Cardiac septum (tissue), 1 donor: ENCODE measurements around the gene KIF21B. TPM values are rescaled to one million over a fixed set of nuclear protein-coding genes. Genes with fewer than 3 reads are reported as not detected.

Experiments
- DNase-seq: peaks from one replicate; pipeline ENCODE4 v3.0.0-alpha.2; 2020; ENCODE audit warnings: low spot score
- intact Hi-C: fragments of 100-400 bp; cut with DNase I; formaldehyde crosslinking; loops from one replicate; pipeline ENCODE4 v1.14.0; 2022
- total RNA-seq: library from RNA; stranded (reverse); fragmentation: NEBNext Ultra II Directional; extraction: Animal tissue kit (Norgen Biotek cat#: 25700); gene quantifications from one replicate; pipeline ENCODE4 v1.2.1, GENCODE V29; 2021
- donor health status: DM: no; HTN: no; CAD: no.

The KIF21B gene
- total RNA-seq, 1 donor from 2014 or later, result 0.73 TPM

DNA sequence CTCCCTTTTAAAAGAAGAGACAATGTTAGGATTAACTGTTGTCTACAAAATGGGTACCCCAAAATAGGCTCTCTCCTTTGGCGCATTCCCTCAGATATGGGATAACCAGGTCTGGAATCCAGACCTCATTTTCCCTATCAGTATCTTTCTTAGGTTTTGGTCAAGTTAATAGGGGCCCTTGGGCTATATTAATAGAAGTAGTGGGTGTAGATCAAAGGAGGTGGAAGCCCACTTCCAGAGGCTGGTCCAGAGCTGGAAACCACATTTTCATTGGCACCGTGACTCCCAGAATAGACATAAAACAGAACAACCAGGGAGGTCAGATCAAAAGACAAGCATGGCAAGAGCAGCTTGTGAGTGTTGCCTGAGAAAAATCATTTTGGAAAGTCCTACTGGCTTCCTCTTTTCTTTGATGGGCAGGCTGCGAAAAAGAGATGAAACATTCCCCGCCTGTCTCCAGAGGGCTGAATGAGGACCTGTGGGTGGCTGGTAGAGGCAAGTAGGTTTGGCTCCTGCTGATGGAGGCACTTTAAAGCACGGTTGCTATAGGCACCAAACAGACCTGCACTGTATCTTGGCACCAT, 25.8 kb upstream of the KIF21B start:
- intact Hi-C loops, result loop anchor here (10.0 kb wide), 1 partner anchor 485 kb away; no protein-coding TSS in a partner anchor
- DNase-seq, result no peak

DNA sequence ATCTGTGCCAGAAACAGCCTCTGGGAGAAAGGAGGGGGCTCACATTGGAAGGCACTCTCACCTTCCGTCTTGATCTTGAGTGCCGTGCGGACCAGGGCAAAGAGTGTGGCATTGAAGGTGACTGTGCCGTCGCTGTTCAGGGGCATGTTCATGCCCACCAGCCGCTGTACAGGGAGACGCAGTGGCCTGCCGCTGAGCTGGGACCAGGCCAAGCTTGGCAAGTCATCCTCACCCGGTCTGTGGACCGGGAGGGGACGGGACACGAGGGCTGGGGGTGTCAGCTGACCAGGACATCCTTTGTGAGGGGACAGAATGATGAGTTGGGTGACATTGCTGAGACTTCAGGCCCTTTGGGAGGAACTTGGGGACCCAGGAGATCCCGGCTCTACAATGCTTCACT, 25.0 kb upstream of the KIF21B start:
- intact Hi-C loops, result loop anchor here (10.0 kb wide), 1 partner anchor 484 kb away; no protein-coding TSS in a partner anchor

DNA sequence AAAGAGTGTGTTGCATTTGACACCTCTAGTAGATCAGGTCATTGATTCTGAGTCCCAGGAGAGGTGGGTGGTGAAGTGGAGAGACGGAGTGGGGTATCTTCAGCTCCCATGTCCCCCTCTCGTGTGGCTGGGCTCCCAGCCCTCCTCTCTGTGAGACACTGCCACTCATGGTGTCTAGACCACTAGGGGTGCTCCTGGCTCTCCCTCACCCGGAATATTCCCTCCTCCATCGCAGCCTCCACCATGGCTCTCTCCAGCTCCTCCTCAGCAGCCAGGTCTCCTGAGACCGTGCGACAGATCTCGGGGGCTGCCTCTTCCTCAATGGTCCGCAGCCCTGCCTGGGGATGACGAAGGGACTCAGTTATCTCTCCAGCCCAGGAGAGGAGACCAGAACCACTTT, 20.6 kb upstream of the KIF21B start:
- intact Hi-C loops, result loop anchor here (5.0 to 10.0 kb wide), 2 partner anchors 422 to 479 kb away; partner anchors contain the start of gene KIF14
- DNase-seq, result no peak

More for the DNA sequence above, 25.0 kb upstream of the KIF21B start:
- DNase-seq, result no peak

DNA sequence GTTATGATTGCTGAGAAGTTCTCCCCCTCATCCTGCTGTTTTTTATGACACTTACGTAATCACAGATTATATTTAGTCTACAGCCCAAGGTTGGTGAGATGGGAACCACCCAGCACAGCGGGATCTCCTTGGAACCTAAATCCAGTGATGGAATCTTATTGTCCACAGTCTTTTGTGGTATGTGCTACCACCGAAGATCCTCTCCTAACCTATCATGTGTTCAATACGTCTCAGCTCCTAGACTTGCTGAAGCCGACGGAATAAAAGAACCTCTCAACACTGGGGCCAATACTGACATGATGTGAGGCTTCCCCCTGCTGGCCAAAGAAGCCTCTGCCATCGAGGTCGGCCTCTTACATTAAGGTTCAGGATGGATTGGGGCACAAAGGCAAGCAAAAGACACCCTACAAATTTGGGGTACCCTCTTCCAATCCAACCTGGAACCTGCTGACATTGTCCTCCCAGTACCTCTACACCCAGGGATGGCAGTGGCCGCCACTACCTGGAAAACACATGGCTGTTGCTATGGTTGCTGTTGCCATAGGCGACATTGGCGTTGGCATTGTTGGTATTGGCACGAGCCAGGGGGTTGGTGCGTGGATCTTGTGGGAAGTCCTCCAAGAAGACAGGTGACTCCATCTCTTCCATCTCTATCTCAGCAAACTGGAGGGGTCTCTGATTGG, 19.4 kb upstream of the KIF21B start:
- intact Hi-C loops, result loop anchor here (2.0 to 10.0 kb wide), 3 partner anchors 72 to 478 kb away; partner anchors contain the start of gene KIF14
- DNase-seq, result no peak

DNA sequence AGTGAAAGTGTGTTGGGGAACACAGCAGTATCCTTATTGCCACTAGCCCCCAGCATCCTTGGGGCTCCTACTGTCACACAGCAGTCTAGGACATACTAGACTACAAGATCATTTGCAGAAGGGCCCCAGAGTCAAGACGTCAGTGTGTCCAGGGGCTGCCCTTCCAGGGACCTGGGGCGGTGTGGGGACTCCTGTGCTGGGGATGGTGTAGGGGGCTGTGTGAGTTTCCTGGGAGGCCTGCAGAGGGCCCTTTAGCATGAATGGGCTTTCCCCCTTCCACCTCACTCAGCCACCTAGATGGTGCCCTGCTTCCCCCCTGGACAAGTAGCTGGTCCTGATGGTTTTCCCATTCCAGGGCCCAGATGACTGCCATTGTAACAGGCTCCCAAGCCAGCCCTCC, 17.5 kb upstream of the KIF21B start:
- intact Hi-C loops, result loop anchor here (5.0 to 10.0 kb wide), 2 partner anchors 419 to 476 kb away; partner anchors contain the start of gene KIF14
- DNase-seq, result no peak

DNA sequence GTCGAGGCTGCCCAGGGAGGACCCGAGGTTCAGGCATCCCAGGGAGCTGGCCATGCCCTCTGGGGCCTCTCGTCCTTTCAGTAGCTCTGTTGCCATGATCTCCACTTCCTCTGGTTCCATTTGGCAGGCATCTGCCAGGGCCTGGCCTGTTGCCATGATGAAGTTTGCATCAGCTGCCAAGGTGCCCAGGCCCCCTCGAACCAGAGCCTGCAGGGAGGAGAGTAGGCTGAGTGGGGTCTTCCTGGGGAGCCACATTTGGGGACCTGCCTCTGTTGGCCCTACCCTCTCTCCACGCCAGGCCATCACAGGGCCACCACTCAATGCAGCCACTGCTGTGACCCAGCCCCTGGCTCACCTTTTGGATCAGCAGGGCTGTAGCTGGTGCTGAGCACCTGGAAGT, 16.4 kb upstream of the KIF21B start:
- intact Hi-C loops, result loop anchor here (5.0 to 10.0 kb wide), 2 partner anchors 418 to 475 kb away; partner anchors contain the start of gene KIF14
- DNase-seq, result no peak

DNA sequence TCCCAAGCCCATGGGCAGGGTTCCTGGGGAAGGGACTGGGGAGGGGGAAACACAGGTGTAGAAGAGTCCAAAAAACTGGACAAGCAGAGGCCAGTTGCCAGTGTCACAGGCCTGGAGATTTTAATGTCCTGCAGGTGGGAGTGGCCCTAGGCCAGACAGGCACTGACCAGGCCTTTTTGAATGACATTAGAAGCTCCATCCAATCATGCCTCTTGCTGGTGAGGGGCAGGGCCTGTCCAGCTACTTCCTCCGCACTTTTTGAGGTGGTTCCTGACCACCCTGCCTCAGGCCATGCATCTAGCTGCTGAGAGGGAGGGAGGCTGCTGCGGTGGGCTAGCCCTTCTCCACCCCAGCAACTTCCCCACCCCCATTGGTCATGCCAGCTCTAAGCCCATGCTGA, 15.9 kb upstream of the KIF21B start:
- DNase-seq, result no peak
- intact Hi-C loops, result no loop called here

DNA sequence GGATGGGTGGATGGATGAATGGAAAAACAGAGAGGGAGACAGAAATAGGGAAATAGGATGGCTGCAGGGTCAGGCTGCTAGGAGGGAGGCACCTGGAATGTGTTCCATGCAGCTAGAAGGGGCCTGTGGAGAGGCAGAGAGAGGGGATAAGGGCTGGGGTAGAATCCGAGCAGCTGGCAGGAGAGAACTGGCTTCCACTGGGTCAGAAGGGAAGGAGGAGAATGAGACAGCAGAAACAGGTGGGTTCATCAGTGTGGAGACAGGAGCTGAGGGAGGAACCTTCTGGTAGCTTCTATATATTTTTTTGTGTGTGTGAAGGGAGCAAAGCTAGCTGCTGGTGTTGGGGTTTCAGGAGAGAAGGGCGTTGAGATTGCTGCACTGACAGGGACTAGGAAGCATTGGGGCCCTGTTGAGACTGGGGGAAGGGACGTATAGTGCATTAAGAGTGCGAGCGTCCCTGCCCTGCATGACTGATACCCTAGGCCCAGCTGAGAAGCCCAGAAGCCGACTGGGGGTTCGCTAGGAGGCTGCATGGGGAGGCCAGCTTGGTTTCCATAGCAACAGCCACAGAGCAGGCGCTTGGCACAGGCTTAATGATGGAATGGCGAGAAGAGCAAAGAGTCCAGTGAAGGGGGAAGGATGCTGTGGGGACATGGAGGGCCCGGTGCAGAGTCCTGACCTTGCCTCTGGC, 14.8 kb upstream of the KIF21B start:
- intact Hi-C loops, result no loop called here
- DNase-seq, result no peak

DNA sequence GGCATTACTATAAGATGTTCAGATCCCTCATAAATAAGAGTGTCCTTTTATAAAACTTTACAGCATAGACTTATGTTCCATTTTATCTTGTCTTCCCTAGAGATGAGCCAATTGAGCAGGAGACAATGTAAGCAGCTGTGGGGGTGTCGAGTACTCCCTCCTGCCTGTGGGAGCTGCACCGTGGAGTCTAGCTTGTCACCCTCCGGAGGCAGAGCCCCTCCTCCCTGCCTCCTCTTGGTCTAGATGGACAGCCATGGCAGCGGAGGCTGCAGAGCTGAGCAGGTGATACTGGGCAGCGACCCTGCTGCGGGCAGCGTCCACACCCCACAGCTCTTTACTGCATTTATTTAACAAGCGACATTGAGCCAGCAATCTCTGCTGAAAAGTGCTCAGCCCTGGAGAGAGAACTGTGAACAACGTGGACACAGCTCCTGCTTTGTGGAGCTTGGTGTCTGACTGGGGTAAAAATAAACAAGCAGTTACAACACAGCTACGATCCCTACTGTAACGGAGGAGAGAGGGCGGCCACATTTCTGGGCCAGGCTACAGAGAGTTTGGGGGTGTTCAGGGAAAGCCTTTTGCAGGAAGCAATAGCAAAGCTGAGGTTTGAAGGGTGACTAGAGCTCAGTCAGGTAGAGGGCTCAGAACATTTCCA, 12.8 kb upstream of the KIF21B start:
- intact Hi-C loops, result no loop called here
- no peak for DNase-seq

DNA sequence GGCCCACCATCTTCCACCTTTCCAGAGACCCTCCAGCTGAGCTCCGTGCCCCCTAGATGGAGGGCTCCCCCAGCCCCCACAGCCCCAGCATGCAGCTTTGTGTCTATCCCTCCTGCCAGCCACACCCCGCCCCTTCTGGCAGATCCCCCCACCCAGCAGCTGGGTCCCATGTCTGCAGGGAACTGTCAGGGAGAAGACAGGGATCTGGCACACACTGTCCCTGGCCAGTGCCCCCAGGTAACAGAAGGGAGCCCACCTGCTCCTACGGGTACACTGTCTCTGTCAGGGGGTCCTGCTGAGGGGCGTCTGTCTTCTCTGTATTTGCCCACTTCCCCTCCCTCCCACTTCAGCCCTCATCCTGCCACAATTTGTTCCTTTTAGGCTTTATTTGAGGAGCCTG, 11.2 kb upstream of the KIF21B start:
- DNase-seq, result no peak
- intact Hi-C loops, result no loop called here

DNA sequence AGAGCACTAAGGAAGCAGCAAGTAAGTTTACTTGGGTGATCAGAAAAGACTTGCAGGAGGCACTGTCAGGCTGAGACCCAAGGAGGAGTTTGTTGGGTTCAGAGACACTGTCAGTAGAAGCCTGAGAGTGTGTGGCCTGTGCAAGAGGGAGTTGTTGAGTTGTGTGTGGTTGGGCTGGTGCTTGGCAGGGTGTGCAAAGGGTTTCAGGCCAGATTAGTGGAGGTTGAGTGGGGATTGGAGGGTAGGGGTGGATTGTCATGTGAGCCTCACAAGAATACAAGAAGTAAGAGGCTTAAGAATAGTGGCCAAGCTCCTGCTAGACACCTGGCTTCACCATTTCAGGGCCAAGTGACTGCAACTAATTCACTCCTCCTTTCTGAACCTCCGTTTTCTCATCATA, 8.9 kb upstream of the KIF21B start:
- DNase-seq, result no peak
- intact Hi-C loops, result no loop called here

DNA sequence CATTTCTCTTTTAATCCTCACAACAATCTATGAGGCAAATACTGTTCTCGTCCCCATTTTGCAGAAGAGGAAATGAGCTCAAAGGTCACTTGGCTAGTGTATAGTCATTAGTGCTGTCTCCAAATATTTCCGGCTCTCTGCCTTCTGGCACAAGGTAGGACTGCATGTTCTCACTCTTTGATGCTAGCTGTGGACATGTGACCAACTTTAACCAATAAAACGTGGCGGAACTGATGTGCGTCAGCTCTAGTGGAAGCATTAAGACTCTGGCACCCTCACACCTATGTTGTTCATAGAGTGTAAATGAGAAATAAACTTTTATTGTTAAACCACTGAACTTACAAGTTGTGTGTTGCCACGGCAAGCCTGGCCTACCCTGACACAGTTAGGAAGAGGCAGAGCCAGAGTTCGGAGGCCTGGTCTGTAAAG, 5.0 kb upstream of the KIF21B start:
- intact Hi-C loops, result no loop called here
- no peak for DNase-seq

DNA sequence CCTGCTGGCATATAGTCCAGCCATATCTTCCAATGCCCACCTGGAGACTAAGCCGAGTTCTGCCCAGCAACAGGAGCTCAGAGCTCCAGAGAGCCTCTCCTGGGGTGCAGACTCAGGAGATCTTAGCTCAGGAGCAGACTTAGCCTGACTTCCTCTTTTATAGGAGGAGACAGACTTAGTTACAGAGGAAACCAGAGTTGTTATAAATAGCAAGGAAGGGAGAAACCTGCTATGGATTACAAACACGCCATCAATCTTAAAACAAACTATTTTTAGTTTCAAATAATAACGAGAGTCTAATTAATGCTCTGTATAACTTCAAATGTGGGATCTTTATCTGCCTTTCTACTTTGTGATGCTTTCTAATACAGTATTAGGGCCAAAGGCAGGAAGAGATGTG, 3.3 kb upstream of the KIF21B start:
- intact Hi-C loops, result no loop called here
- no peak for DNase-seq

DNA sequence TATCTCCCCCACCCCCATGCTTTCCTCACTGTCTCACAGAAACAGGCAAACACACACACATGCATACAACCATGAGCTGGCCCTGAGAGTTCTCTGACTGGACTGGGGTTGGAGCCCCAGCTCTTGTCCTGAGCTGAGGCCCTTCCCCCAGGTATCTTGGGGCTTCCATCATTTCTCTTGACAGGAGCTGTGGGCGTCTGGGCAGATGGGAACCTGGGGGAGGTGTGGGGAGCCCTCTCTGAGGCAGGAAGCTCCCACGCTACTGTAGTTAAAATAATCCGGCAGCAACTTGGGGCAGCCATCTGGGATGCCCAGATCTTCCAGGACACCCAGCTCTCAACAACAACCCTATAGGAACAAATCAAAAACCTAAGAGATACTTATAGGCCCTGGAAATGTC, 2.7 kb upstream of the KIF21B start:
- no peak for DNase-seq
- intact Hi-C loops, result no loop called here

DNA sequence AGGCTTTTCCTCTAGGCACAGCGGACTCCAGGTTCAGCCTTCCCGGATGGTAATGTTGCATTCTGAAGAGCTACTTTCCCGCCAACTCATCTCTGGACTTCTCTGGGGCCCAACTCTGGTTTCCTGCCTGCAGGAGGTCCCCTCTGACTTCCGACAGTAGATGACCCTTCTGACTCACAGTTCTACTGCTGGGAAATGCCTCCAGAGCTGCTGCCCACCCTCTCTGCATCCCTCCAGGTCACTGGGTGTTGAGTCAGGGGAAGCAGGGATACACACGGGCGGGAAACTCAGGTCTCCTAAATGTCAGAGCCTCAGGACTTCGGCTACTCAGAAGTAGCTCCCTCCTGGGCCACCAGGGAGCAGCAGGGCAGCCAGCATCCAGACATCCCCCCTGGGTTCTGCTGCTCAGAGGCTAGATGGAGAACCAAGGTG, 2.1 kb upstream of the KIF21B start:
- no peak for DNase-seq

DNA sequence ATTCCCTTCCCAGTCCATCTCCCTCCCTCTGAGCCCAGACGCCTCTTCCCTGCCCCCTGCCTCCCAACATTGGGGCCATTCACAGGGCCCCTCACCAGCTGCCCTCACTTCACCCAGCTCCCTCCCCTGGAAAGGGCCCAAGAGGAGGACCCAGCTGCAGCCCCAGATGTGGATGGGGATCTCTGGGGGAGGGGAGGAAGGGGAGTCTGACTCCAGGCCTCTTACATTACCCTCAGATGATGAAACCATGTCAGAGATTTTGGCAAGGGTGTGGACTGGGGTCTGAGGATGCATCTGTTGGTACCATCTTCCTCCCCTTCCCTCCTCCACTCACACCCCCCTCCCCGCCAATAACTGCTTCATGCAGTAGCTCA, 1.1 kb upstream of the KIF21B start:
- intact Hi-C loops, result no loop called here
- no peak for DNase-seq

More for the DNA sequence above, 2.1 kb upstream of the KIF21B start:
- intact Hi-C loops, result no loop called here

DNA sequence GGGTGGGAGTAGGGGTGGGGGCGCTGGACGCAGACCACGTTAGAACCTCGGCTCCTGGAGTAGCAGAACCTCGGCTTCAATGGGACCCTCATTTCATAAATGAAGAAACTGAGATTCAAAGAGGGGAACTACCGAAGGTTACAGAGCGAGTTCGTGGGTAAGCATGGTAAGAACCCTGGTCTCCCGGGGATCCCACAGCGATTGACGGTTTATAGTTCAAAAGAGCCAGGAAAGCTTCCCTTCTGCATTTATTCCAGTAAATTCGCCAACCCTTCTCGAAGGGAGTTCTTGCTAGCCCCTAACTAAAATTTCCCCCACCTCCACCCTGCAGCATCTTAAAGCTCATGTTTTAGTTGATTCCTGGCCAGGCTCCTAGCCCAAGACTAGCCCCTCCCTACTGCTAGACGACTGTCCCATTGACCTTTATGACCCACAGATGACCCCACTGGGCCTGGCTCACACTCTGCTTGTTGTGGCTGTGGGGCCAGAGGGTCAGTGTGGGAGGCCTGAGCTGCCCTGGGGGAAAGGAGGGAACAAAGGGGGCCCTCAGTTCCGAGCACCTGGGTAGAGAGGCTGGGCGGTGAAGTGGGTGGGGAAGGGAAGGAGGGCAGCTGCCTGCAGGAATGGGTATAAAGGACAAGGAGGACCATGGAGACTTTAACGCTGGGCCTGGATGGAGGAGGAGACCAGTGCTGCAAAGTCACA, 558 bp upstream of the KIF21B start:
- intact Hi-C loops, result no loop called here
- DNase-seq, result no peak

DNA sequence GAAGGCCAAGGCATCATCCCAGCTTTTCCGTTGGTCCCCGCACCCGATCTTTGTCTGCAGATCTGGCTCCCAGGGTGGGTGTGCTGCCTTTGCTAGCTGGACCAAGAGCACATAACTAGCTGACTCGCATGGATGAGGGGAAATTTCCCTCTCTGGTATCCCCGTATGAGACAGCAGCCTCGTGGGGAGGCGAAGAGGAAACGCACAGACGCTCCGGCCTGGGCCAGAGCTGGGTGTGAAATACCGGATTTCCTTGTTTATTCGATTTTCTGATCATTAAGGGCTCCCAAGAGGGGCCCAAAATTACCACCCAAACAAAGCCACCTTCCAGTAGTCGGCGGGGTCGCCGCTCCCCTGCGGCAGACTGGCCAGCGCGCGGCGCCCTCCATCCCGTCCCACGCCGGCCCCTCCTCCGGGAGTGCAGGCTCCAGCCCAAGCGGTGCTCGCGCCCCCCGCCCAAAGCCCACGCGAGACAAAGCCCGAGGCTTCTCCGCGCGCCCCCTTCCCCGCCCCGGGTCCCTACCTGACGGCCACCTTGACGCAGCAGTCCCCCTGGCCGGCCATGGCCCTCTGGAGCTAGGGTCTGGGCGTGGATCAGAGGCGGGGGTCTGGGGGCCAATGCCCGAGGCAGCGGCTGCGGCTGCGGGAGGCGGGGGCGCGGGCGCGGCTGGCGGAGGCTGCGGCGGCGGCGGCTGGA, 546 bp downstream of the KIF21B start:
- intact Hi-C loops, result no loop called here

DNA sequence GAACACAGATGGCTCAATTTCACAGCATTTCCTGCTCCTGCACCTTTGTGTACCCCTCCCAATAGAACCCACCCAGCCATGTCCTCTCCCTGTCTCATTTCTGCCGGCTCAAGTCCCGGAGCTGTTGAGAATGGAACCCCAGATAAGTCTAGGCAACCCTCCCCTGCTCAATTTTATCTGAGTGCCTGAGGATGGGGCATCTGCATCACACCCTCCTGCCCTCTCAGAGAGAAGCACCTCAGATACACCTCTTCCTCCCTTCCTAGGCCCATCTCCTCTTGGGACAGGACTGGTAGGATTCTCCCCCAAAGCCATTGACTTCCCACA, 1.1 kb downstream of the KIF21B start:
- DNase-seq, result no peak
- intact Hi-C loops, result no loop called here

More for the DNA sequence above, 546 bp downstream of the KIF21B start:
- no peak for DNase-seq
